NCI-H1105 treated with DMSO at 0.1 percent for 48 hours (cell line): ENCODE results near the gene NMT2.
"Not testable (repeated sequence)": the region's sequence is repeated elsewhere in the genome, so short reads cannot be mapped to it uniquely, and the experiment has no call there.

Source experiments
- DNase-seq: peaks from one replicate; lab custom pipeline; 2025; lab: John Stamatoyannopoulos, UW

NMT2 gene

DNA sequence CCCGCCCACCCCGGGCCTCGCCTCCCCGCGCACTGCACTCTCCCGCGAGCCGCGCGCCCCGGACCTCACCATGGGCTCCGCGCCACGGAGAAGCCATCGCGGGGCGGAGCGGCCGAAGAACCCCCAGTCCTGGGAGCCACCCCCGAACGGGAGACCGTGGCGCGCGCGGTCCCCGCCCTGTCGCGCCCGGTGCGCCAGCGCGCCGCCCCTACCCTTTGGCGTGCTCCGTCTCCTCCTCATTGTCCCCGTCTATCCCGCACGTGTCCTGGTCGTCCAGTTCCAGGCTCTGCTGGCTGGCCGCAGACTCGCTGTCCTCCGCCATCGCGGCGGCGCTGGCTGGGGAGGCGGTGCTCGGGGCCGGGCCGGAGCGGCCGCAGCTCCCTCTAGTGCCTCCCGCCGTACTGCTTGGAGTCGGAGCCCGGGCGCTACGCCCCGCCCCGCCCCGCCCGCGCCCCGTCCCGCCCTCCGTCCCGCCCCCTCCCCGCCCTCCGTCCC is at the start of gene NMT2:
Gene NMT2 (minus strand): TSS at position 403 of the 495 bp plus-strand sequence. CDS start 81 bp downstream, at position 322.
- peak; percentile 66 for DNase-seq

GRCh38 chr10:15216700-15217099 is 48.2 kb upstream of the NMT2 start:
- DNase-seq: no peak

GRCh38 chr10:15214237-15214636 is 45.7 kb upstream of the NMT2 start:
- no peak for DNase-seq

DNA sequence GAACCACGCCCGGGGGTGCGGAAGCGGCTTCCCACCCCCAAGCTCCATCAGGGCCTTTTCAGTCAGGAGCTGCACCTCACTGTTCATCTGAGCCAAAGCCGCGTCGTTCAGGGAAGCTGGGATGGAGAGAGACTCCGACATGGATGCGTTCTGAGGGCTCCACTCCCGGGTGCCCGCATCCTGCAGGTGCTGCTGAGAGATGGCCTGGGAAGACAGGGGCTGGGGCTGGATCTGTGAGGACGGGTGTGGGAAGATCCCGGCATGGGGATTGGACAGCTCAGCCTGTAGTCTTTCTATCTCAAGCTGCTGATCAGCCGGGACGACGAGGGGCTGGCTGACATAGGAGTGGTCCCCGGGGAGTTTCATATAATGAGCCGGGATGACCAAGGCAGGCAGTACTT is 45.0 kb upstream of the NMT2 start:
- no peak for DNase-seq

DNA sequence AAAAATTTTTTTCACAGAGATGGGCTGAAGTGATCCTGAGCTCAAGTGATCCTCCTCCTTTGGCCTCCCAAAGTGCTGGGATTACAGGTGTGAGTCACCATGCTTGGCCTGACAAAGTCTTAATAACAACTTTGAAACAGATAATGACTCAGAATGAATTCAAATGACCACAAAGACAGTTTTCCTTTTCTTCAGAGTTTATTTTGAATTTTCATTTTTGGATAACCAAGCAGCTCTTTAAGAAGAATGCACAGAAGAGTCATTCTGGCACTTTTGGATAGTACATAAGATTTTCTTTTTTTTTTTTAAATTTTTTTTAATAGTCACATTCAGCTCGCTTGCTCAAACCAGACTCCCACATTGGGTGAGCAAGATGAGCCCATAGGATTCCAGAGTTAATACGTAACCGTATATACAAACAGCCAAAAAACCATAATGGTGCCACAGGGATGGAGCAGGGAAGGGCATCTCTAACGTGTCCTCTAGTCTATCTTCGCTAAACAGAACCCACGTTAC is 43.0 kb upstream of the NMT2 start:
- no peak for DNase-seq

- DNase-seq: no peak
Measured at GRCh38 chr10:15210521-15210920, 42.0 kb upstream of the NMT2 start.

GRCh38 chr10:15209827-15210509 is 41.5 kb upstream of the NMT2 start:
- peak; percentile 42 for DNase-seq

GRCh38 chr10:15208221-15208620 is 39.7 kb upstream of the NMT2 start:
- no peak for DNase-seq

- DNase-seq: not testable (repeated sequence)
Measured at GRCh38 chr10:15207410-15207809, 38.9 kb upstream of the NMT2 start.

GRCh38 chr10:15202639-15203038 is 34.1 kb upstream of the NMT2 start:
- DNase-seq: no peak

DNA sequence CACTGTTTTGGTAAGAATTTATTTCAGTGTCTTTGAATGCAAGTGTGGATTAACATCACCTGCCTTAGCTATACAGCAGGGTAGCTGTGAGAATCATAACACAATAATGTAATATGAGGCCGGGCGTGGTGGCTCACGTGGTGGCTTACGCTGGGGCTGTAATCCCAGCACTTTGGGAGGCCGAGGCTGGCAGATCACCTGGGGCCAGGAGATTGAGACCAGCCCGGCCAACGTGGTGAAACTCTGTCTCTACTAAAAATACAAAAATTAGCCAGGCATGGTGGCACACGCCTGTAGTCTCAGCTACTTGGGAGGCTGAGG is 33.8 kb upstream of the NMT2 start:
- not testable (repeated sequence) for DNase-seq

GRCh38 chr10:15201589-15202300 is 33.3 kb upstream of the NMT2 start:
- no peak for DNase-seq

- DNase-seq: no peak
Measured at GRCh38 chr10:15200626-15201025, 32.1 kb upstream of the NMT2 start.

- DNase-seq: no peak
Measured at GRCh38 chr10:15197911-15198310, 29.4 kb upstream of the NMT2 start.

- no peak for DNase-seq
Measured at GRCh38 chr10:15197276-15197675, 28.8 kb upstream of the NMT2 start.

- no peak for DNase-seq
Measured at GRCh38 chr10:15196021-15196834, 27.7 kb upstream of the NMT2 start.

DNA sequence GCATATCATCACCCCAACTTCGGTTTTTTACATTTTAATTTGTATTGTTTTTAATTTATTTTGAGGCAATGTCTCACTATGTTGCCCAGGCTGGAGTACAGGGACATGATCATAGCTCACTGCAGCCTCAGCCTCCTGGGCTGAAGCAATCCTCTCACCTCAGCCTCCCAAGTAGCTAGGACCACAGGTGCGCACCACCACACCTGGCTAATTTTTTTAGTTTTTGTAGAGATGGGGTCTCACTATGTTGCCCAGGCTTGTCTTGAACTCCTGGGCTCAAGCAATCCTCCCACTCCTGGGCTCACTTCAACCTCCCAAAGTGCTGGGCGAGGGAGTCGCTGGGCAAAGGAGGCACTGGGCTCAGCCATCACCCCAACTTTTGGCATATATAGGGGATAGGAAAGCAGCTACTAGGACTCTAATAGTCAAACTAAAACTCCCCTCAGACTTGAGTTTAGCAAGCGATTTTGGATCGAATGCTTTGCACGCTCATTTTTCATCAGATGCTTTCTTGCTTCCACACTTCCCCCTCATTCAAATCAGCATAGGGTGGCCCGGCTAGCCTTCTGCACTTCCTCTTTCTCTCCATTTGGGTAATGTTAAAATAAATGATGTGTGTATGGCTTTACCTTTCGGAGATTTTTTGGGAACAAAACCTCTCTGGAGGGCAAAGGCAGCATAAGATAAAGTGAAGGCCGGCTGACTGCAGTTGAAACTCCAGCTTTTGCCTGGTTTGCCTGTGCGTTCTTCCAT is 20.8 kb upstream of the NMT2 start:
- DNase-seq: no peak

- DNase-seq: no peak
Measured at GRCh38 chr10:15188603-15189002, 20.1 kb upstream of the NMT2 start.

DNA sequence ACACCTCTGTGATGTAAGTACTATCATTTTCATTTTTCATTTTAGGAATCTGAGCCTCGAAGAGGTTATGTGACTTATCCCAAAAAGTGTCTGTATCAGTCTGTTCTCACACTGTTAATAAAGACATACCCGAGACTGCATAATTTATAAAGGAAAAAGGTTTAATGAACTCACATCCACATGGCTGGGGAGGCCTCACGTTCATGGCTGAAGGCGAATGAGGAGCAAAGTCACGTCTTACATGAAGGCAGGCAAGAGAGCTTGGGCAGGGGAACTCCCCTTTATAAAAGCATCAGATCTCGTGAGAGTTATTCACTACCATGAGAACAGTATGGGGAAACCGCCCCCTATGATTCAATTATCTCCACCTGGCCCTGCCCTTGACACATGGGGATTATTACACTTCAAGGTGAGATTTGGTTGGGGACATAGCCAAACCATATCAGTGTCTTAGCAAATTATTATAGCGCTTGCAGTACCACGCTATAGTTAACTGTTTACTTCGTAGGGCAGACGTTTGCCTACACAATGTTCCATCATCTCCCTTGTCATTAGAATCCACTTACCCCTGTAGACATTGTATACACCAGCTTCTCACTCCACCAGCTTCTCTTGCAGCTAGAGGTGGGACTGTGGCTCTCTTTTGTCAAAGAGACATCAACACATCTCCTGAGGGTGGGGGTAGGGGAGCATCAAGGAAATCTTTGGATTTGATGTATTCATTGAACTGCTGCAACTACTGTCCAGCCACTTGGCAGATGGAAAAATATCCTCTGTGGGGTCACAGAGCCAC is 15.4 kb upstream of the NMT2 start:
- no peak for DNase-seq

DNA sequence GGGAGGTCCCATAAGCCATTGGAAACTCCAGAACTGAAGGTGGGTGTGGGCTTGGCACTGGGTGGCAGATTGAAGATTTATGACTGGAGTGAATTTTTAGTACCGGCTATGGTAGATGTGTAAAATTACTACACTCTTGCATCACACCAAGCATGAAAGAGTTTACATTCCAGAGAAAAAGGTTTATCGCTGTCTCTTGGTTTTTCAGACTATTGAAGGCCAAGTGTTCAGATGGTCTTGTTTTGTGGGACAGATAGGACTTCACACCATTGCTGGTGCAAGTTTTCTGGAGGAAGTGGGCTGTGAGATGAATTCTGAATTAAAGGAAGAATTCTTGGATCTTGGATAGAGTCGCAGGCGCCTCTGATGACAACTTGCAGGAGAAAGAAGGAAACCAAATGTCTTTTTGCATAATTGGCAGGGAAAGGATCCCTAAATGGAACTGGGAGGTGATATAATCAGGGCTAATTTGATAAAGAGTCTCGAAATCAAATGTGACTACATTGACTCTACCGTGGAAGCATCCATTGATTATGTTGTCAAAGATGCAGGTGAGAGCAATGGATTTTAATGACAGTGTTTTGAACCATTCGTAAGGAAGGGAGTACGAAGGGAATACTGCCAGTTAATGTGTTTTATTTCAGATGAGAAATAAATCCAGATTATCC is 14.2 kb upstream of the NMT2 start:
- no peak for DNase-seq
